T47D (cell line): Measurements from ENCODE around the gene CACNA2D1.
A peak's percentile ranks its signal among the peaks of the same experiment; 100 is the strongest.

Experiments
- DNase-seq, 2 experiments: peaks; one replicate each; pipeline versions ENCODE4 v3.0.0 to v3.0.0-alpha.2; 2011 to 2012; ENCODE audit warnings: low read depth in 1 of 2, low spot score in 1 of 2
- JUND ChIP-seq: IDR thresholded peaks from 2 replicates; pipeline ENCODE4 v1.6.1; 2012; ENCODE audit warnings: low read depth
- in situ Hi-C: cut with HindIII; loops from 2 replicates; pipeline ENCODE4 v1.10.0; 2016; ENCODE audit warnings: low sequenced_read_pairs, low pct_unique_long_range_greater_than_20kb

CACNA2D1 gene

GRCh38 chr7:82131215-82131614 is 312.4 kb downstream of the CACNA2D1 start:
- no peak for DNase-seq
- in situ Hi-C loops: no loop called here
- TF ChIP-seq JUND: no peak

- DNase-seq: no peak
- in situ Hi-C loops: no loop called here
- TF ChIP-seq JUND: no peak
Measured at GRCh38 chr7:82129091-82129490, 314.5 kb downstream of the CACNA2D1 start.

- DNase-seq: no peak
- in situ Hi-C loops: no loop called here
- no peak for TF ChIP-seq JUND
Measured at GRCh38 chr7:82128546-82128945, 315.0 kb downstream of the CACNA2D1 start.

GRCh38 chr7:82126576-82126975 is 317.0 kb downstream of the CACNA2D1 start:
- TF ChIP-seq JUND: no peak
- in situ Hi-C loops: no loop called here
- DNase-seq: no peak

GRCh38 chr7:82124445-82124844 is 319.1 kb downstream of the CACNA2D1 start:
- DNase-seq: peak in 1 of 2 experiments; percentile 13
- in situ Hi-C loops: no loop called here
- no peak for TF ChIP-seq JUND

- in situ Hi-C loops: no loop called here
- TF ChIP-seq JUND: no peak
- no peak for DNase-seq
Measured at GRCh38 chr7:82122275-82122674, 321.3 kb downstream of the CACNA2D1 start.

- in situ Hi-C loops: no loop called here
- no peak for DNase-seq
- TF ChIP-seq JUND: no peak
Measured at GRCh38 chr7:82114237-82114636, 329.3 kb downstream of the CACNA2D1 start.

- TF ChIP-seq JUND: no peak
- DNase-seq: no peak
- in situ Hi-C loops: no loop called here
Measured at GRCh38 chr7:82110146-82110840, 333.3 kb downstream of the CACNA2D1 start.

- in situ Hi-C loops: no loop called here
- no peak for TF ChIP-seq JUND
- DNase-seq: no peak
Measured at GRCh38 chr7:82109288-82109687, 334.3 kb downstream of the CACNA2D1 start.

- in situ Hi-C loops: no loop called here
- no peak for TF ChIP-seq JUND
- no peak for DNase-seq
Measured at GRCh38 chr7:82106201-82106600, 337.4 kb downstream of the CACNA2D1 start.

- DNase-seq: no peak
- in situ Hi-C loops: no loop called here
- no peak for TF ChIP-seq JUND
Measured at GRCh38 chr7:82105463-82105862, 338.1 kb downstream of the CACNA2D1 start.

GRCh38 chr7:82098414-82098813 is 345.2 kb downstream of the CACNA2D1 start:
- in situ Hi-C loops: no loop called here
- DNase-seq: no peak
- TF ChIP-seq JUND: no peak

- no peak for TF ChIP-seq JUND
- in situ Hi-C loops: no loop called here
- no peak for DNase-seq
Measured at GRCh38 chr7:82091126-82091684, 352.4 kb downstream of the CACNA2D1 start.

- in situ Hi-C loops: no loop called here
- no peak for TF ChIP-seq JUND
Measured at GRCh38 chr7:82087099-82087498, 356.5 kb downstream of the CACNA2D1 start.

More at GRCh38 chr7:82087099-82087498, 356.5 kb downstream of the CACNA2D1 start:
- DNase-seq: no peak
